IMR-90 (cell line): Measurements from ENCODE around the gene UNC5B. TPM values are rescaled to one million over a fixed set of nuclear protein-coding genes. Genes with fewer than 3 reads are reported as not detected.

Source experiments
- ELK1 ChIP-seq: fragments of 150-350 bp; IDR thresholded peaks from 2 replicates; pipeline ENCODE4 v1.6.1; 2016; ENCODE audit warnings: low read depth, mild to moderate bottlenecking, low read length, moderate library complexity, borderline replicate concordance
- MAZ ChIP-seq: IDR thresholded peaks from 2 replicates; pipeline ENCODE4 v1.6.1; 2012; ENCODE audit warnings: low read depth, mild to moderate bottlenecking, low read length, improper control_type of control experiment, moderate library complexity, borderline replicate concordance
- SMC3 ChIP-seq: fragments of 150-350 bp; IDR thresholded peaks from 2 replicates; pipeline ENCODE4 v1.6.1; 2016; ENCODE audit warnings: low read depth, mild to moderate bottlenecking, antibody characterized with exemption, low read length, moderate library complexity
- polyA plus RNA-seq, 3 experiments: library from polyadenylated mRNA; depleted of rRNA; stranded (reverse); fragments of >200 nt; gene quantifications; 2 replicates each; pipeline ENCODE4 v1.2.3, GENCODE V29; 2012; ENCODE audit warnings: low replicate concordance in 1 of 3
- total RNA-seq: library from RNA; depleted of rRNA; stranded (reverse); fragments of >200 nt; gene quantifications from 2 replicates; pipeline ENCODE4 v1.2.3, GENCODE V29; 2012

Gene UNC5B
- total and polyA plus RNA-seq, 2 of the 4 experiments (the other 2 are of a cell fraction), result 1.6 to 4.2 TPM

- no peak for TF ChIP-seq ELK1
- no peak for TF ChIP-seq MAZ
- TF ChIP-seq SMC3, result no peak
Observed at GRCh38 chr10:71245420-71246325, 33.3 kb downstream of the UNC5B start (continued).
